HEK293 (cell line): ENCODE measurements around the gene TRAF7.

Source experiments
- CTCF ChIA-PET: fragments of 350-600 bp; formaldehyde crosslinking; extraction: SDS; loops from one replicate; lab custom pipeline; 2021; ENCODE audit warnings: antibody characterized with exemption; lab: Yijun Ruan, JAX
- POLR2A ChIA-PET: fragments of 300-600 bp; formaldehyde crosslinking; extraction: SDS; loops from one replicate; lab custom pipeline; 2020; ENCODE audit warnings: antibody characterized with exemption, inconsistent platforms; lab: Yijun Ruan, JAX
- H3K27ac ChIP-seq: fragments of 200-500 bp; sonication (Bioruptor generic); 2 replicates; pipeline ENCODE4 v1.5.1; 2014; ENCODE audit warnings: low read depth, low read length, control low read depth, inconsistent platforms; ENCODE audit errors: extremely low read depth
- H3K36me3 ChIP-seq, 2 experiments: fragments of 200-500 bp in 1 of 2; sonication (Bioruptor generic) in 1 of 2; 1 replicate in 1 of 2; 2 replicates in 1 of 2; pipeline ENCODE4 v1.5.1; 2014 to 2017; ENCODE audit warnings: inconsistent platforms in 2 of 2, low read length in 2 of 2; ENCODE audit not compliant: control insufficient read depth in 2 of 2, insufficient read depth in 1 of 2
- H3K4me1 ChIP-seq: fragments of 200-500 bp; sonication (Bioruptor generic); 2 replicates; pipeline ENCODE4 v1.5.1; 2014; ENCODE audit warnings: mild to moderate bottlenecking, low read length, inconsistent platforms; ENCODE audit not compliant: control insufficient read depth, insufficient read depth
- H3K4me3 ChIP-seq: 2 replicates; pipeline ENCODE4 v1.5.1; 2011; ENCODE audit warnings: low read depth, mild to moderate bottlenecking, control low read depth, low read length, moderate library complexity
- H3K9me3 ChIP-seq: fragments of 200-500 bp; sonication (Bioruptor generic); 2 replicates; pipeline ENCODE4 v1.5.1; 2014; ENCODE audit warnings: low read depth, low read length, inconsistent platforms; ENCODE audit not compliant: control insufficient read depth, insufficient read depth
- EGR2 ChIP-seq: fragments of 450-650 bp; formaldehyde crosslinking; IDR thresholded peaks from 2 replicates; pipeline ENCODE4 v1.5.1; 2016; ENCODE audit warnings: low read depth, missing biosample characterization, missing genetic modification characterization
- KLF1 ChIP-seq: fragments of 450-650 bp; formaldehyde crosslinking; IDR thresholded peaks from 2 replicates; pipeline ENCODE4 v1.5.1; 2016; ENCODE audit warnings: missing biosample characterization, missing genetic modification characterization
- KLF16 ChIP-seq: fragments of 450-650 bp; formaldehyde crosslinking; IDR thresholded peaks from 2 replicates; pipeline ENCODE4 v1.5.1; 2017; ENCODE audit warnings: missing biosample characterization, missing genetic modification characterization
- KLF9 ChIP-seq: fragments of 450-650 bp; formaldehyde crosslinking; IDR thresholded peaks from 2 replicates; pipeline ENCODE4 v1.5.1; 2016; ENCODE audit warnings: missing biosample characterization, missing genetic modification characterization, low read depth
- SCRT2 ChIP-seq: fragments of 450-650 bp; formaldehyde crosslinking; IDR thresholded peaks from 2 replicates; pipeline ENCODE4 v1.5.1; 2016; ENCODE audit warnings: missing biosample characterization, missing genetic modification characterization
- SP2 ChIP-seq: fragments of 450-650 bp; formaldehyde crosslinking; IDR thresholded peaks from 2 replicates; pipeline ENCODE4 v1.5.1; 2016; ENCODE audit warnings: missing biosample characterization, missing genetic modification characterization
- ZNF157 ChIP-seq: fragments of 450-650 bp; formaldehyde crosslinking; IDR thresholded peaks from 2 replicates; pipeline ENCODE4 v1.5.1; 2016; ENCODE audit warnings: missing biosample characterization, missing genetic modification characterization
- ZNF529 ChIP-seq: fragments of 450-650 bp; formaldehyde crosslinking; IDR thresholded peaks from 2 replicates; pipeline ENCODE4 v1.5.1; 2017; ENCODE audit warnings: missing genetic modification characterization, missing biosample characterization; ENCODE audit not compliant: insufficient replicate concordance
- ZNF664 ChIP-seq: fragments of 450-650 bp; formaldehyde crosslinking; IDR thresholded peaks from 2 replicates; pipeline ENCODE4 v1.5.1; 2016; ENCODE audit warnings: missing biosample characterization, missing genetic modification characterization
- ZNF830 ChIP-seq: fragments of 450-650 bp; IDR thresholded peaks from 2 replicates; pipeline ENCODE4 v1.5.0; 2018; ENCODE audit warnings: missing biosample characterization, missing genetic modification characterization, low read depth, mild to moderate bottlenecking, moderate library complexity
- ZSCAN16 ChIP-seq: fragments of 450-650 bp; formaldehyde crosslinking; IDR thresholded peaks from 2 replicates; pipeline ENCODE4 v1.5.1; 2016; ENCODE audit warnings: missing biosample characterization, missing genetic modification characterization
- ZSCAN30 ChIP-seq: fragments of 450-650 bp; IDR thresholded peaks from 2 replicates; pipeline ENCODE4 v1.5.1; 2018; ENCODE audit warnings: missing biosample characterization, mild to moderate bottlenecking, missing genetic modification characterization, moderate library complexity
- TF ChIP-seq, protein P1 (sequence below): fragments of 450-650 bp; formaldehyde crosslinking; optimal IDR thresholded peaks from 2 replicates; pipeline ENCODE3; 2016; ENCODE audit warnings: missing biosample characterization, mild to moderate bottlenecking, missing genetic modification characterization
- TF ChIP-seq, protein P2 (sequence below): fragments of 450-650 bp; formaldehyde crosslinking; IDR thresholded peaks from 2 replicates; pipeline ENCODE4 v1.5.1; 2016; ENCODE audit warnings: missing biosample characterization, missing genetic modification characterization
- TF ChIP-seq, protein P3 (sequence below): fragments of 450-650 bp; formaldehyde crosslinking; IDR thresholded peaks from 2 replicates; pipeline ENCODE4 v1.5.1; 2016; ENCODE audit warnings: missing biosample characterization, missing genetic modification characterization

TRAF7 gene

DNA sequence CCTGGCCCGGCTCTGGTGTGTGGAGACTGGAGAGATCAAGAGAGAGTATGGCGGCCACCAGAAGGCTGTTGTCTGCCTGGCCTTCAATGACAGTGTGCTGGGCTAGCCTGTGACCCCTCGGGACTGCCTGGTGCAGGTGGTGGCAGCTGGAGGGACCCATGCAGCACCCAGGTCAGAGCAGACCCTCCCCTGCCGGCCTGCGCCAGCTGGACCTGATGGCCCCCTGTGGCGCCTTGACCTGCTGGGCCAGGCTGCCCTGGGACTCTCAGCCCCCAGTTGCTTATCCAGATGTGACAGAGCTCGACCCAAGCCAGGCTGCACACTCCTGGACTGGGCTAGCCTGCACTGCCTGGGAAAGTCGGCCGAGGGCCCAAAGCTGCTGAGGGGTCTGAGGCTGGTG, 53.2 kb downstream of the TRAF7 start:
- Histone ChIP-seq H3K27ac (no peak overlapping the region), H3K36me3 (peaks cover 0 to 56% of the 10 kb centered on the region in 2 experiments; a peak in 1 of 3 replicates)
- TF ChIP-seq, protein P1, sequence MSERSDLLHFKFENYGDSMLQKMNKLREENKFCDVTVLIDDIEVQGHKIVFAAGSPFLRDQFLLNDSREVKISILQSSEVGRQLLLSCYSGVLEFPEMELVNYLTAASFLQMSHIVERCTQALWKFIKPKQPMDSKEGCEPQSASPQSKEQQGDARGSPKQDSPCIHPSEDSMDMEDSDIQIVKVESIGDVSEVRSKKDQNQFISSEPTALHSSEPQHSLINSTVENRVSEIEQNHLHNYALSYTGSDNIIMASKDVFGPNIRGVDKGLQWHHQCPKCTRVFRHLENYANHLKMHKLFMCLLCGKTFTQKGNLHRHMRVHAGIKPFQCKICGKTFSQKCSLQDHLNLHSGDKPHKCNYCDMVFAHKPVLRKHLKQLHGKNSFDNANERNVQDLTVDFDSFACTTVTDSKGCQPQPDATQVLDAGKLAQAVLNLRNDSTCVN (tag by site-specific recombination): peak; percentile 13
- TF ChIP-seq KLF16 (tag by site-specific recombination): no peak
- TF ChIP-seq, all 188 proteins: peak for 1
- H3K4me3 ChIP-seq: no peak overlapping the region
- ChIA-PET POLR2A (interaction anchor here (0.5 to 1.7 kb wide), 5 partner anchors 14 to 54 kb away, joined by 4 to 7 read pairs (median 4); partner anchors contain the start of genes E4F1 and TRAF7), CTCF (interaction anchor here (0.7 kb wide), 1 partner anchor 84 kb away, joined by 3 read pairs; no protein-coding TSS in a partner anchor)
- no peaks in the 10 kb centered on the region for H3K9me3 ChIP-seq
- no peaks in the 10 kb centered on the region for H3K4me1 ChIP-seq

DNA sequence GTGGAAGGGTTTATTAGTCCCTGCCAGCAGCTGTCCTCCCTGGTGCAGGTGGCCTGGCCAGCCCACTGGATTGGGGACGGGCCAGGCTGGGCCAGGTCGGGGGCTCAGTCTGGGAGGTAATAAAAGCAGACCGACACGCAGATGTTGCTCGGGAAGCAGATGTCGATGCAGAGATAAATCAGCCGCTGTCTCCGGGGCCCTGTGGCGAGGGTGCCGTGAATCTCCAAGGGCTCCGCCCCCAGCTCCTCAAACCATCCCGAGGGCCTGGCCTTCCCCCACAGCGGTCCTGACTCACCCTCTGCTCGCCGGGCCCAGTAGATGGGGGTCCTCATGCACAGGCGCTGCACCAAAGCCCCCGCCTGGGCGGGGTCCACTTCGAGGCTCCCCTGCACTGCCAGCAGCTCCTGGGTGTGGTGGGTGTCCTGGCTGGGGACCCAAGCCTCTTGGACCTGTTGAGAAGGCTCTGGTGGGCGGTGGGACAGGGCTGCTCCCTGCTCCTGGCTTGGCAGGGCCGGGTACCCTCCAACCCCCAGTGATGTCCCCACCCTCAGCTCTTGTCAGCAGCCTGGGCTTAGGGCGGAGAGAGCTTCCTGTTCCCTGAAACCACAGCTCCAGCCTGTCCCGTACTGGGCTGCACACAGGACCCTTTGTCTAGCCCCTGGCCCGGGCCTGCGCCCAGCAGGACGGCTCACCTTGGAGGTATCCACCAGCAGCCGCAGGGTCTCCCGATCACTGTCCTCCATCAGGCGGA, 53.9 kb downstream of the TRAF7 start:
- Histone ChIP-seq H3K36me3 (peaks cover 0 to 56% of the 10 kb centered on the region in 2 experiments; a peak in 1 of 3 replicates), H3K9me3 (no peaks in the 10 kb centered on the region), H3K27ac (no peak overlapping the region), H3K4me1 (no peaks in the 10 kb centered on the region), H3K4me3 (no peak overlapping the region)
- POLR2A ChIA-PET: interaction anchor here (0.5 to 1.7 kb wide), 6 partner anchors 13 to 55 kb away, joined by 4 to 7 read pairs (median 4); partner anchors contain the start of genes E4F1 and TRAF7
- TF ChIP-seq ZNF830 (tag by site-specific recombination): no peak
- TF ChIP-seq EGR2 (tag by site-specific recombination): no peak
- TF ChIP-seq SCRT2 (tag by site-specific recombination): no peak
- no peak for TF ChIP-seq ZNF664 (tag by site-specific recombination)
- no peak for TF ChIP-seq KLF9 (tag by site-specific recombination)
- no peak for TF ChIP-seq ZSCAN30 (tag by site-specific recombination)
- TF ChIP-seq, protein P2, sequence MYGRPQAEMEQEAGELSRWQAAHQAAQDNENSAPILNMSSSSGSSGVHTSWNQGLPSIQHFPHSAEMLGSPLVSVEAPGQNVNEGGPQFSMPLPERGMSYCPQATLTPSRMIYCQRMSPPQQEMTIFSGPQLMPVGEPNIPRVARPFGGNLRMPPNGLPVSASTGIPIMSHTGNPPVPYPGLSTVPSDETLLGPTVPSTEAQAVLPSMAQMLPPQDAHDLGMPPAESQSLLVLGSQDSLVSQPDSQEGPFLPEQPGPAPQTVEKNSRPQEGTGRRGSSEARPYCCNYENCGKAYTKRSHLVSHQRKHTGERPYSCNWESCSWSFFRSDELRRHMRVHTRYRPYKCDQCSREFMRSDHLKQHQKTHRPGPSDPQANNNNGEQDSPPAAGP (tag by site-specific recombination): no peak
- 0 out of 2 replicates have a peak, but pooled peaks have one; percentile 8 for TF ChIP-seq SP2 (tag by site-specific recombination)
- 0 out of 2 replicates have a peak, but pooled peaks have one; percentile 14 for TF ChIP-seq KLF1
- TF ChIP-seq, protein P3, sequence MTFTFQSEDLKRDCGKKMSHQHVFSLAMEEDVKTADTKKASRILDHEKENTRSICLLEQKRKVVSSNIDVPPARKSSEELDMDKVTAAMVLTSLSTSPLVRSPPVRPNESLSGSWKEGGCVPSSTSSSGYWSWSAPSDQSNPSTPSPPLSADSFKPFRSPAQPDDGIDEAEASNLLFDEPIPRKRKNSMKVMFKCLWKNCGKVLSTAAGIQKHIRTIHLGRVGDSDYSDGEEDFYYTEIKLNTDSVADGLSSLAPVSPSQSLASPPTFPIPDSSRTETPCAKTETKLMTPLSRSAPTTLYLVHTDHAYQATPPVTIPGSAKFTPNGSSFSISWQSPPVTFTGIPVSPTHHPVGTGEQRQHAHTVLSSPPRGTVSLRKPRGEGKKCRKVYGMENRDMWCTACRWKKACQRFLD (tag by site-specific recombination): no peak
- TF ChIP-seq ZSCAN16 (tag by site-specific recombination): no peak
- CTCF ChIA-PET: interaction anchor here (0.6 kb wide), 1 partner anchor 45 kb away, joined by 5 read pairs; no protein-coding TSS in a partner anchor

DNA sequence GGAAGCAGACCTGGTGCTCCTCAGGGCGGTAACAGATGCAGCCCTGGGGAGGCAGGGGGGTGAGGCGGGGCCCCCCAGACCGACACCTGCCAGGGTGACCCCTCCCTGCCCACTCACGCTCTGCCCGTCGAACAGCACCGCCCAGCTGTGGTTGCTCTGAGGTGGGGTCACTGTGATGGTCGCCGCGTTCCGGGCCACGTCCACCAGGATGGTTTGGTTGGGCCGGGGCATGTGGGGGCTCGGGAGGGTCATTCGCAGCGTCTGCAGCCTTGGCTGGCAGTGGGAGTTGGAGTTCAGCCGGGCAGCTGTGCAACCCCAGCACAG, 54.4 kb downstream of the TRAF7 start:
- no peak overlapping the region for H3K27ac ChIP-seq
- ChIA-PET POLR2A (interaction anchor here (1.7 kb wide), 1 partner anchor 29 kb away, joined by 4 read pairs; no protein-coding TSS in a partner anchor), CTCF (interaction anchor here (0.6 kb wide), 1 partner anchor 44 kb away, joined by 5 read pairs; no protein-coding TSS in a partner anchor)
- H3K36me3 ChIP-seq: peaks cover 0 to 56% of the 10 kb centered on the region in 2 experiments; a peak in 1 of 3 replicates
- H3K9me3 ChIP-seq: no peaks in the 10 kb centered on the region
- no peak for TF ChIP-seq ZNF529
- no peak for TF ChIP-seq ZNF157 (tag by site-specific recombination)
- no peak overlapping the region for H3K4me3 ChIP-seq
- H3K4me1 ChIP-seq: no peaks in the 10 kb centered on the region
